HG03571 (cell line): ENCODE data around the gene NEAT1.

ENCODE experiments used
- ATAC-seq: cut with Tn5 transposase; IDR thresholded peaks from one replicate; pipeline ENCODE4 v1.9.1; 2021; ENCODE audit not compliant: unreplicated experiment

The NEAT1 gene

GRCh38 chr11:65479184-65480145 lies 56.9 kb downstream of the NEAT1 start:
- no peak for ATAC-seq

GRCh38 chr11:65482306-65482850 lies 59.8 kb downstream of the NEAT1 start:
- no peak for ATAC-seq

GRCh38 chr11:65485920-65486219 lies 63.3 kb downstream of the NEAT1 start:
- no peak for ATAC-seq

- ATAC-seq, result no peak
Observed at GRCh38 chr11:65486570-65487466, 64.2 kb downstream of the NEAT1 start.

- ATAC-seq, result no peak
Observed at GRCh38 chr11:65487467-65488272, 65.1 kb downstream of the NEAT1 start.

GRCh38 chr11:65488273-65489034 lies 65.9 kb downstream of the NEAT1 start:
- ATAC-seq, result no peak

GRCh38 chr11:65489035-65489705 lies 66.6 kb downstream of the NEAT1 start:
- ATAC-seq, result no peak

- no peak for ATAC-seq
Observed at GRCh38 chr11:65489706-65490320, 67.2 kb downstream of the NEAT1 start.

- no peak for ATAC-seq
Observed at GRCh38 chr11:65491163-65491465, 68.5 kb downstream of the NEAT1 start.

- no peak for ATAC-seq
Observed at GRCh38 chr11:65491614-65492386, 69.2 kb downstream of the NEAT1 start.

GRCh38 chr11:65492387-65492636 lies 69.7 kb downstream of the NEAT1 start:
- no peak for ATAC-seq

- no peak for ATAC-seq
Observed at GRCh38 chr11:65492637-65493366, 70.2 kb downstream of the NEAT1 start.

- no peak for ATAC-seq
Observed at GRCh38 chr11:65493367-65494176, 71.0 kb downstream of the NEAT1 start.
